Urinary bladder (tissue), 4 donors: ENCODE results near the gene GABRB1. TPM values are rescaled to one million over a fixed set of nuclear protein-coding genes. Genes with fewer than 3 reads are reported as not detected.
A peak's percentile ranks its signal among the peaks of the same experiment; 100 is the strongest.

Experiments used
- DNase-seq: peaks from one replicate; pipeline ENCODE4 v3.0.0-alpha.2; 2015; ENCODE audit errors: extremely low spot score
- H3K27ac ChIP-seq: one replicate; pipeline ENCODE4 v1.5.1; 2013; ENCODE audit warnings: low read depth, mild to moderate bottlenecking, moderate library complexity
- H3K36me3 ChIP-seq: one replicate; pipeline ENCODE4 v1.6.1; 2013; ENCODE audit warnings: mild to moderate bottlenecking, moderate library complexity; ENCODE audit not compliant: insufficient read depth
- H3K4me1 ChIP-seq: one replicate; pipeline ENCODE4 v1.6.1; 2013; ENCODE audit warnings: mild to moderate bottlenecking, moderate library complexity; ENCODE audit not compliant: insufficient read depth
- H3K4me3 ChIP-seq: one replicate; pipeline ENCODE4 v1.5.1; 2013; ENCODE audit warnings: low read depth, low read length
- WGBS: extraction: QIAGEN DNeasy Blood & Tissue Kit; methylation state at CpG from one replicate; pipeline ENCODE4 v1.1.7; 2013; 5-methylcytosine and 5-hydroxymethylcytosine counted together
- polyA plus RNA-seq: library from polyadenylated mRNA; stranded (reverse); fragments of 200-250 nt; gene quantifications from one replicate; pipeline ENCODE4 v1.2.3, GENCODE V29; 2013
- total RNA-seq: library from RNA; depleted of rRNA; stranded (reverse); fragments of >200 nt; gene quantifications from one replicate; pipeline ENCODE4 v1.2.3, GENCODE V29; 2014
- donor health status: healthy with polysubstance abuse.
- donor health status: healthy.

GABRB1 gene
- total and polyA plus RNA-seq, 2 donors = 0.79 TPM; not detected in 1

DNA sequence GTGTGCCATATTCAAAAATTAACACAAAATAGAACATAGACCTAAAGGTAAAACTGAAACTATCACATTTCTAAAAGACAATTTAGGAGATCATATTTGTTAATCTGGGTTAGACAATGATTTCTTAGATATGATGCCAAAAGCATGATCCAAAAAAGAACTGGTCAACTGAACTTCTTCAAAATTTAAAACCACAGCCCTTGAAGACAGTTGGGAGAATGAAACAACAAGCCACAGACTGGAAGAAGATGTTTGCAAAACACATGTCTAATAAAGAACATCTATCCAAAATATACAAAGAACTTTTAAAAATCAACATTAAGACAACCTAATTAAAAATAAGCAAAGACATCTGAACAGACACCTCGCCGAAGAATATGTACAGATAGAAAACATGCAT, 412.7 kb downstream of the GABRB1 start:
- H3K4me1 ChIP-seq = no peaks in the 10 kb centered on the region
- DNase-seq = no peak
- H3K36me3 ChIP-seq = no peaks in the 10 kb centered on the region
- H3K27ac ChIP-seq = no peak overlapping the region
- H3K4me3 ChIP-seq = no peak overlapping the region
- 94% methylated on average over 2 of the region's 2 CpGs for WGBS

GRCh38 chr4:47451657-47452056, 420.3 kb downstream of the GABRB1 start:
- Histone ChIP-seq H3K27ac (no peak overlapping the region), H3K36me3 (peaks cover 2% of the 10 kb centered on the region), H3K4me3 (no peak overlapping the region), H3K4me1 (no peaks in the 10 kb centered on the region)
- no peak for DNase-seq
- whole genome bisulfite sequencing = 49% methylated on average over 4 of the region's 4 CpGs

DNA sequence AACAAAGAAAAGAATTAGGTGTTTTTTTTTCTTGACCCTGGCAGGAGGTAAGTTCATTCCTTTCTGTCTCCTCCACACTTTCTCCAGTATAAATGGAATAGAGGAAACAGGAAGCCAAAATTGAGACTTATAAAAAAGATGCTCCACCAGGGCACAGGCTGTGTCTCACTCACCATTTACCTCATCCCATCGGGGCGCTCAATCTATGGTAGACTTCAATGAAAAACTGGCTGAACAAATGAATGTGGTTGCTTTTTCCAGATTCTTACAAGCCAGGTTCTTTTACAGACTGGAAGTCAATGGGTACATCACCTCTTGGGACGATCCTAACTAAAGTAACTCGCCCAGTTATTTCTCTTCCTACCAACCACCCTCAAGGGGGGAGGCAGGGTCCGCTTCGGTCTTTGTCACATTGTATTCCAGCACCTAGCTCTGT, 431.4 kb downstream of the GABRB1 start:
- 11% methylated on average over 6 of the region's 6 CpGs for WGBS
- Histone ChIP-seq H3K27ac (peak overlapping the region; percentile 13), H3K36me3 (peaks cover 3% of the 10 kb centered on the region), H3K4me3 (peak overlapping the region; percentile 77), H3K4me1 (no peaks in the 10 kb centered on the region)
- no peak for DNase-seq

DNA sequence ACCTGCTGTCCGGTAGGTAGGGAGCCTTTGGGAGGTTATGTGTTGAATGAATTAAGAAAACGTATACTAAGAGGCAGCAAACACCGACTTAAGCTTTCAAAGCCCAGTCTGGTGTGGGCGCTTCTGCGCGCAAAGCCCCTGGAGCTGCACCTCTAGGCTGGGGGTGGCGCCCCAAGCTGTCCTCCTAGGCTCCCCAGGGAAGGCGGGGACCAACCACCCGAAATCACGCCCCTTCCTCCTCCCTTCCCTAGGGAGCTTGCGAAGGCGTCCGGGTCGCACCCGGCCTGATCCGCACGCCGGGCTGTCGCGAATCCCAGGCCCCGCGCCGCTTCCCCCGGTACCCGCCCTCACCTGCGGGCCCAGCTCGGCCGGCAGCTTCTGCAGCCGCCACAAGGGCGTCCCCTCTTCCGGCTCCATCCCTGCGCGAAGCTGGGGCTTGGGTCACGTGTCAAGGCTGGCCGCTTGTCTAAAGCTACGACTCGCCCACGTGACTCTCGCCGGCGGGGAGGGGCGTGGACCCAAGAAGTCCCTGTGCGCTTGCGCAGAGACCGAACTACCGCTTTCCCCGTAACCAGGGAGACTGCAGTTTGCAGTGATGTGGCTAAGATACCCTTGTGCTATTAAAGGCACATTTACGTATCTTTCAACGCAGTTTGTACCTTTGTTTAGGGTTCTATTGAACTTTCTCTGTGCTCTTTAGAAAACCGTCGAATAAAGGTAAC, 432.0 kb downstream of the GABRB1 start, which contains the start of gene COMMD8:
Gene COMMD8 (minus strand): TSS at position 468 of the 722 bp plus-strand sequence. CDS start 51 bp downstream, at position 417.
- DNase-seq = peak; percentile 95
- WGBS = under 1% methylated on average over 51 of the region's 51 CpGs
- peak within 1 kb of the TSS; percentile 77 for H3K4me3 ChIP-seq
- no peaks in the 10 kb centered on the region for H3K4me1 ChIP-seq
- peaks cover 3% of the 10 kb centered on the region for H3K36me3 ChIP-seq
- peak within 1 kb of the TSS; percentile 13 for H3K27ac ChIP-seq

GRCh38 chr4:47465004-47465403, 433.6 kb downstream of the GABRB1 start:
- DNase-seq = no peak
- WGBS = 79% methylated on average over 2 of the region's 2 CpGs
- Histone ChIP-seq H3K27ac (no peak overlapping the region), H3K36me3 (no peaks in the 10 kb centered on the region), H3K4me3 (no peak overlapping the region), H3K4me1 (no peaks in the 10 kb centered on the region)

- no peaks in the 10 kb centered on the region for H3K4me1 ChIP-seq
- H3K27ac ChIP-seq = no peak overlapping the region
- DNase-seq = no peak
- H3K4me3 ChIP-seq = no peak overlapping the region
- WGBS = 35% methylated on average over 2 of the region's 2 CpGs
- H3K36me3 ChIP-seq = no peaks in the 10 kb centered on the region
These were observed 434.9 kb downstream of the GABRB1 start for GRCh38 chr4:47466056-47466785.

GRCh38 chr4:47468706-47469365, 437.5 kb downstream of the GABRB1 start:
- Histone ChIP-seq H3K27ac (no peak overlapping the region), H3K4me1 (no peaks in the 10 kb centered on the region), H3K36me3 (no peaks in the 10 kb centered on the region), H3K4me3 (no peak overlapping the region)
- 77% methylated on average over 6 of the region's 6 CpGs for WGBS
- no peak for DNase-seq

- DNase-seq = no peak
- 87% methylated on average over 3 of the region's 3 CpGs for WGBS
- Histone ChIP-seq H3K27ac (no peak overlapping the region), H3K4me3 (no peak overlapping the region), H3K4me1 (no peaks in the 10 kb centered on the region), H3K36me3 (no peaks in the 10 kb centered on the region)
These were observed 438.6 kb downstream of the GABRB1 start for GRCh38 chr4:47469951-47470350.

GRCh38 chr4:47471064-47471463, 439.7 kb downstream of the GABRB1 start:
- H3K36me3 ChIP-seq = no peaks in the 10 kb centered on the region
- H3K4me3 ChIP-seq = no peak overlapping the region
- H3K4me1 ChIP-seq = no peaks in the 10 kb centered on the region
- no peak for DNase-seq
- WGBS = 54% methylated on average over 4 of the region's 4 CpGs
- no peak overlapping the region for H3K27ac ChIP-seq

DNA sequence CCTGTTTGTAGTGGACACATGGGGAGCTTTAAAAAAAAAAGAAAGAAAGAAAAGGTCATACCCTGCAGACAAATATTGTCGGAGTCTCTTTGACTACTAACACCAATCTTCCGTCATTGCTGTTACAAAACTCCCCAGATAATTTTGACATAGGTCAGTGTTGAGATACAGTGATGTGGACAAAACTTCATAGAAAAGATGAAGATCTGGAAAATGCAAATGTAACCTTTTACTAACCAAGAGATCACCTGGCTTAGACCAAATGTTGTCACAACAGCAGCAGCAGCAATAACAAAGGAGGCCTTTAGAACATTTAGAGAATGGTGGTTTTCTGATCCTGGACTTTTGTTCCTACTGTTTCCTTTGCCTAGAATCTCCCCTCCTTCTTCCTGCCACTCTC, 440.2 kb downstream of the GABRB1 start:
- H3K36me3 ChIP-seq = no peaks in the 10 kb centered on the region
- no peak for DNase-seq
- H3K4me1 ChIP-seq = no peaks in the 10 kb centered on the region
- no peak overlapping the region for H3K4me3 ChIP-seq
- H3K27ac ChIP-seq = no peak overlapping the region
- 88% methylated on average over 2 of the region's 2 CpGs for WGBS

DNA sequence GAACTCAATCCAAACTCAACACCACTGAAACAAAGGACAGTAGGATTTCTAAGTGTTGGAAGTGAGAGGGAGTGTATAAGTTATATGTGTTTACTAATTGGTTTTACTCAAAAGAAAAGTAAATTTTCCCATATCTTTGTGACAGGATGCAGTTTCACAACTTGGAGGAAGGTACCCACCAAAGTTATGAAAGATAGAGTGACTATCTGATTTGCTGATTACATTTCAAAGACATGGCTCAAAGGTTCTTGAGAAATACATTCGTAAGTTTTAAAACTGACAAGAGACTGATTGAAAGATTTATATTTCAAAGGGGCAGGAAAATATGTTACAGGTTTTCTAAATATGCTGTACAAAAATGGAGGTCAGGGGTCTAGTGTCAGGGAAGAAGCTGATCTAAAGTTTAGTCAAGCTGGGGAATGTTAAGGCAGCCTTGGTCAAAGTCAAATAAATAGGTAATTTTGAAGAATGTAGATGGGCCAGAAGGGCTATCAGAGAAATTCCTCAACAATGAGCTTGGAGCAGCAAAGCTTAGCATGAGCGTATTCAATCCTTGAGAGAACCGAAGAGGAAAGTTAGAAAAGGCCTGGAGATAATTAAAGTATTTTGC, 441.9 kb downstream of the GABRB1 start:
- no peak for DNase-seq
- H3K4me1 ChIP-seq = no peaks in the 10 kb centered on the region
- no peak overlapping the region for H3K27ac ChIP-seq
- WGBS = 88% methylated on average over 3 of the region's 3 CpGs
- H3K36me3 ChIP-seq = no peaks in the 10 kb centered on the region
- no peak overlapping the region for H3K4me3 ChIP-seq

GRCh38 chr4:47474799-47475198, 443.4 kb downstream of the GABRB1 start:
- WGBS = 78% methylated on average over 4 of the region's 4 CpGs
- DNase-seq = no peak
- H3K4me3 ChIP-seq = no peak overlapping the region
- no peaks in the 10 kb centered on the region for H3K36me3 ChIP-seq
- H3K4me1 ChIP-seq = no peaks in the 10 kb centered on the region
- no peak overlapping the region for H3K27ac ChIP-seq

DNA sequence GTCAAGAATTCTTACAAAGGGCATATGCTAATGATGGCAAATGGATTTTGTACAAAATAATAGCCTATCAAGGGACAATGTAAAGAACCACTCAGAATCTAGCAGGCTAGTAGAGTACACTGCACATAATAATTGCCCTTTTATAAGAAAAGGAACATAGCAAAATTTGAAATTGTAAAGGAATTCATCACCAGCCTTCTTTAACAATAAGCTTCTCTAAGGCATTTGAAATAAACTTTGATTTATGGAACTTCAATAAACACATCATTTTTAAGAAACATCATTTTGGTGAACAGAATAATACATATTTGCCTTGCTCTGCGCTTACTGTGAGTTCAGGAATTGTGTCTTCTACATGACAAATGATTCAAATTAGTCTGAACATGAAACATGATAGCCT, 444.0 kb downstream of the GABRB1 start:
- no peaks in the 10 kb centered on the region for H3K4me1 ChIP-seq
- WGBS = 96% methylated on average over 1 of the region's 1 CpG
- no peak for DNase-seq
- no peak overlapping the region for H3K27ac ChIP-seq
- no peak overlapping the region for H3K4me3 ChIP-seq
- H3K36me3 ChIP-seq = no peaks in the 10 kb centered on the region
